ENCODE data around the gene NUP98.

DNA sequence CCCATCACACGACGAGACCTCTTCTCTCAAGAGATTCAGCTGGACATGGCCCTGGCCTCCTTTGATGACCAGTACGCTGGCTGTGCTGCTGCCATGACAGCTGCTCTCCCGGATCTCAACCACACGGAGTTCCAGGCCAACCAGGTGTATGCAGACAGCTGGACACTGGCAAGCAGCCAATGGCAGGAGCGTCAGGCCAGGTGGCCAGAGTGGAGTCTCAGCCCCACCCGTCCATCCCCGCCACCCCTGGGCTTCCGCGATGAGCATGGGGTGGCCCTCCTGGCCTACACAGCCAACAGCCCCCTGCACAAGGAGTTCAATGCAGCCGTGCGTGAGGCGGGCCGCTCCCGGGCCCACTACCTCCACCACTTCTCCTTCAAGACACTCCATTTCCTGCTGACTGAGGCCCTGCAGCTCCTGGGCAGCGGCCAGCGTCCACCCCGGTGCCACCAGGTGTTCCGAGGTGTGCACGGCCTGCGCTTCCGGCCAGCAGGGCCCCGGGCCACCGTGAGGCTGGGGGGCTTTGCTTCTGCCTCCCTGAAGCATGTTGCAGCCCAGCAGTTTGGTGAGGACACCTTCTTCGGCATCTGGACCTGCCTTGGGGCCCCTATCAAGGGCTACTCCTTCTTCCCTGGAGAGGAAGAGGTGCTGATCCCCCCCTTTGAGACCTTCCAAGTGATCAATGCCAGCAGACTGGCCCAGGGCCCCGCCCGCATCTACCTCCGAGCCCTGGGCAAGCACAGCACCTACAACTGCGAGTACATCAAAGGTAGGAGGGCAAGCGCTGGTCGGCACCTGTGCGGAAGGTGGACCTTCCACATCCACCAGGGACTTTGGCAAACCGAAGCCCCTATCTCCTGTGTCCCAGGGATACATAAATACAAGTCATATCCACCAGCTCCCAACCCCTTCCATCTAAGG lies 137.5 kb downstream of the NUP98 start:
- TF ChIP-seq POLR2A (IDR thresholded peaks at IDR 0.05), result no peak
- TF ChIP-seq, protein P1, sequence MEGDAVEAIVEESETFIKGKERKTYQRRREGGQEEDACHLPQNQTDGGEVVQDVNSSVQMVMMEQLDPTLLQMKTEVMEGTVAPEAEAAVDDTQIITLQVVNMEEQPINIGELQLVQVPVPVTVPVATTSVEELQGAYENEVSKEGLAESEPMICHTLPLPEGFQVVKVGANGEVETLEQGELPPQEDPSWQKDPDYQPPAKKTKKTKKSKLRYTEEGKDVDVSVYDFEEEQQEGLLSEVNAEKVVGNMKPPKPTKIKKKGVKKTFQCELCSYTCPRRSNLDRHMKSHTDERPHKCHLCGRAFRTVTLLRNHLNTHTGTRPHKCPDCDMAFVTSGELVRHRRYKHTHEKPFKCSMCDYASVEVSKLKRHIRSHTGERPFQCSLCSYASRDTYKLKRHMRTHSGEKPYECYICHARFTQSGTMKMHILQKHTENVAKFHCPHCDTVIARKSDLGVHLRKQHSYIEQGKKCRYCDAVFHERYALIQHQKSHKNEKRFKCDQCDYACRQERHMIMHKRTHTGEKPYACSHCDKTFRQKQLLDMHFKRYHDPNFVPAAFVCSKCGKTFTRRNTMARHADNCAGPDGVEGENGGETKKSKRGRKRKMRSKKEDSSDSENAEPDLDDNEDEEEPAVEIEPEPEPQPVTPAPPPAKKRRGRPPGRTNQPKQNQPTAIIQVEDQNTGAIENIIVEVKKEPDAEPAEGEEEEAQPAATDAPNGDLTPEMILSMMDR (IDR thresholded peaks at IDR 0.05), result no peak

Measured in uterus (tissue), 2 donors.